ENCODE results near the gene NTSR1. TPM values are rescaled to one million over a fixed set of nuclear protein-coding genes. Genes with fewer than 3 reads are reported as not detected.
A peak's percentile ranks its signal among the peaks of the same experiment; 100 is the strongest.

The NTSR1 gene
- total and polyA plus RNA-seq, 2 of the 13 experiments (the other 11 are each of a cell fraction or from before 2014, with no cell fraction given), result 0.09 to 0.12 TPM

GRCh38 chr20:62776035-62776691 lies 67.5 kb downstream of the NTSR1 start (continued):
- no peak for TF ChIP-seq ZNF737 (CRISPR knock-in tag; IDR thresholded peaks at IDR 0.05; ENCODE audit: borderline replicate concordance)
- no peak for TF ChIP-seq SYNCRIP (IDR thresholded peaks at IDR 0.05; ENCODE audit: insufficient read depth, low read depth, low read length)
- no peak for TF ChIP-seq CAMTA2 (CRISPR knock-in tag; IDR thresholded peaks at IDR 0.05; ENCODE audit: borderline replicate concordance)
- TF ChIP-seq ATF1 (CRISPR knock-in tag; IDR thresholded peaks at IDR 0.05), result no peak
- TF ChIP-seq ZNF567 (CRISPR knock-in tag; IDR thresholded peaks at IDR 0.05; ENCODE audit: borderline replicate concordance), result no peak
- no peak for TF ChIP-seq IRF2 (CRISPR knock-in tag; IDR thresholded peaks at IDR 0.05)
- TF ChIP-seq SALL2 (CRISPR knock-in tag; IDR thresholded peaks at IDR 0.05), result 0 out of 2 replicates have a peak, but pooled peaks have one; percentile 35
- no peak for TF ChIP-seq CC2D1A (CRISPR knock-in tag; IDR thresholded peaks at IDR 0.05)
- TF ChIP-seq FOXA3 (CRISPR knock-in tag; IDR thresholded peaks at IDR 0.05), result no peak
- TF ChIP-seq ZNF263 (CRISPR knock-in tag; IDR thresholded peaks at IDR 0.05), result peak; percentile 67
- 0 out of 2 replicates have a peak, but pooled peaks have one; percentile 31 for TF ChIP-seq ZBTB10 (CRISPR knock-in tag; IDR thresholded peaks at IDR 0.05; ENCODE audit: borderline replicate concordance)
- 0 out of 2 replicates have a peak, but pooled peaks have one; percentile 39 for TF ChIP-seq TEAD2 (CRISPR knock-in tag; IDR thresholded peaks at IDR 0.05)
- TF ChIP-seq ZHX2 (IDR thresholded peaks at IDR 0.05; ENCODE audit: low read depth), result 0 out of 2 replicates have a peak, but pooled peaks have one; percentile 15
- TF ChIP-seq ZHX2 (CRISPR knock-in tag; IDR thresholded peaks at IDR 0.05; ENCODE audit: borderline replicate concordance), result no peak
- no peak for TF ChIP-seq CERS6 (CRISPR knock-in tag; IDR thresholded peaks at IDR 0.05)
- TF ChIP-seq MIER3 (CRISPR knock-in tag; IDR thresholded peaks at IDR 0.05; ENCODE audit: borderline replicate concordance), result no peak
- TF ChIP-seq XBP1 (CRISPR knock-in tag; IDR thresholded peaks at IDR 0.05), result 0 out of 2 replicates have a peak, but pooled peaks have one; percentile 33
- peak; percentile 12; the same call in 1 of the 2 replicates for TF ChIP-seq GABPA (IDR thresholded peaks at IDR 0.05; ENCODE audit: low read depth, low read length)
- no peak for TF ChIP-seq GABPA (CRISPR knock-in tag; IDR thresholded peaks at IDR 0.05; ENCODE audit: low read depth)
- 0 out of 2 replicates have a peak, but pooled peaks have one; percentile 59 for TF ChIP-seq HES4 (CRISPR knock-in tag; IDR thresholded peaks at IDR 0.05; ENCODE audit: borderline replicate concordance)
- peak; percentile 27; the same call in 1 of the 2 replicates for TF ChIP-seq MXD1 (CRISPR knock-in tag; IDR thresholded peaks at IDR 0.05)
